Myocyte (in vitro differentiated cells): ENCODE data around the gene PEX10. TPM values are rescaled to one million over a fixed set of nuclear protein-coding genes. Genes with fewer than 3 reads are reported as not detected.
A peak's percentile ranks its signal among the peaks of the same experiment; 100 is the strongest.

ENCODE experiments used
- DNase-seq: peaks from one replicate; pipeline ENCODE4 v3.0.0-alpha.2; 2012; ENCODE audit warnings: low read depth
- total RNA-seq: library from RNA; depleted of rRNA; stranded (reverse); fragments of >200 nt; gene quantifications from 2 replicates; pipeline ENCODE4 v1.2.3, GENCODE V29; 2014

PEX10 gene
- total RNA-seq, 1 donor from 2014 or later: 54.4 TPM

GRCh38 chr1:2389644-2390043 lies 22.7 kb downstream of the PEX10 start:
- DNase-seq: no peak

DNA sequence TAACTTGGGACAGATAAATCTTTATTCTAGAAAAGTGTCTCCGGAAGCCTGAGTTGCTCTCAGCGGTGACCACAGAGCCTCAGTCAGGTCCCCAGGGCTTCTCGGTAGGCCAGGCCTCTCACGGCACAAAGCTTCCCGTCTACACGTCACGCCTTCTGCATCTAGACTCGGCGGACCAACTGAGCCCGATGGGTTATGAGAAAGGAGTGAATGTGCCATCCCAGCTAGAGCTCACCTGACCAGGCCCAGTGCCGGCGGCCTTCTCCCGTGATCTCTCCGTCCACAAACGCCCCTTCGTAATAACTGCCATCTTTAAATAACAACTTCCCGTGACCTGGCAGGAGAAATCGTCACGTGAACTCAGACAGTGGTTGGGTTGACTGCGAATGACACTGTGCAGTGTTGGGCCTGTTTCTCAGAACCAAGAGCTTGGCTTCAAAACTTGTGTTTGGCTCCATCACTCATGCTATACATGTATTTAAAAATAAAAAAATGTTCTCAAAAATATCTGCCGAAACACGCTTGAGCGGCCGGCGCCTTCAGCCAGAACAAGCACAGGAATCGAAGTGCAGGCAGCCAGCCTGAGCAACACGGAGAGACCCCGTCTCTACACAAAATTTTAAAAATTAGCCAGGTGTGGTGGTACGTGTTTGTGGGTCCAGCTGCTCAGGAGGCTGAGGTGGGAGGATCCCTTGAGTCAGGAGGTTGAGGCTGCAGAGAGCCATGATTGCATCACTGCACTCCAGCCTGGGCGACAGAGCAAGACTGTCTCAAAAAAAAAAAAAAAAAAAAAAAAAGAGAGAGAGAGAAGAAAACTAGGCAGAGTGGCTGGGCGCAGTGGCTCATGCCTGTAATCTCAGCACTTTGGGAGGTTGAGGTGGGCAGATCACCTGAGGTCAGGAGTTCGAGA lies 24.1 kb downstream of the PEX10 start:
- no peak for DNase-seq

GRCh38 chr1:2386636-2387611 lies 25.4 kb downstream of the PEX10 start:
- no peak for DNase-seq

DNA sequence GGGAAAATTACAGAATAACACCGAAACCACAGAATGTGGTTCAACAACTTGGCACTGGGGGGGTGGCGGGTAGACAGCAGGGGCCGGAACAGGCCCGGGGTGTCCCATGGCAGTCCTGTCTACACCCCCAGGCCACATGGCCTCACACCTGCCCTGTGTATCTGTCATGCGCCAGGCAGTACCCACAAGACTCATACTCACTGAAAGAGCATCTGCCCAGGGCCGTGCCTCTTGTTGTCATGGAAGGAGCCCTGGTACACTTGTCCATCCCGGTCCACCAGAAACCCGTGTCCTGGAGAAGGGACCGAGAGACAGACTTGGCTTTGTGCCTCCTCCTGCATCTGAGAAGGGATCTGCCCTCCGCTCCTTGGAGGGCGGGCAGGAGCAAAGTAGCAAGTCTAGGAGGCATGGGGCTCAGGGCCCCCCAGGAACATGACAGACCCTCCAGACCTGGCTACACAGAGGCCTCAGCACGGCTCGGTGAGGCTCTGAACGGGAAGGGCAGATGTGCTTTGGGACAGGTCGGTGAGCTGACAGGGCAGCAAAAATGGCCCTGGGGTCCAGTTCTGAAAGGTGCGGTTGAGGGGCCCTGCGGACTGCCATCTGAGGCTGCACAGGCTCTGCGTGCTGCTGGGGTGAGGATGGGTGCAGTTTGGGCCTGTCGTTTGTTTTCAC lies 26.6 kb downstream of the PEX10 start:
- DNase-seq: peak; percentile 78

GRCh38 chr1:2384941-2385481 lies 27.4 kb downstream of the PEX10 start:
- peak; percentile 73 for DNase-seq

DNA sequence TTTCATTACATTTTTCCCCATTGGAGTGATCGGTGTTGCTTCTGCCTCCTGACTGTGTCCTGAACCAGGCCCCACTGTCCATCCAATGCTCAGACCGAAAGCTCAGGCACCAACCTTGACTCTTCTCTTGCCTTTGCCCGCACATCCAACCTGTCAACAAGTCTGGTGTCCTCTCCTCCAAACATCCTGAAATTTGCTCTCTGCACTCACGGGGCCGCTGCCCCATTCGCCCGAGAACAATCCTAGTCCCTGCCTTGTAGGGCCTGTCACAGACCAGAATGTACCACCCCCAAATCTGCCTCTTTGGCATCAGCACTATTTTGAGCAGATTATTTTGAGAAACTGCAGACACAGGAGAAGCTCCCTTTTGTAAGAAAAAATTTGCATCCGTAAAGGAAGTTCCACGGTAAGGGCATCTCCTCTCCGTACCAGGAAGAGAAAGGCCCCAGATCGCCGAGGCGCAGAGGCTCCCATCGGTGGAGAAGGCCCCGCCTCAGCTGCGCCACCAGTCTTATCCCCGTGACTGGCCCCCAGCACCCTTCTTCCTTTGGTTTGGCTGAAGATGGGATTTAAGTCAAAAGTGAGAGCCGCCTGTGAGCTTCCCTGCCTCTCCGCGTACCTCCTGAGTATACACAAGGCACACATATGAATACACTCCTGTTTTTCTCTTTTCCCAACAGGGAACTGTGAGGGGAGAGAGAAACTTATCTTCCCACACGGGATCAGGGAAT lies 28.1 kb downstream of the PEX10 start:
- DNase-seq: no peak

DNA sequence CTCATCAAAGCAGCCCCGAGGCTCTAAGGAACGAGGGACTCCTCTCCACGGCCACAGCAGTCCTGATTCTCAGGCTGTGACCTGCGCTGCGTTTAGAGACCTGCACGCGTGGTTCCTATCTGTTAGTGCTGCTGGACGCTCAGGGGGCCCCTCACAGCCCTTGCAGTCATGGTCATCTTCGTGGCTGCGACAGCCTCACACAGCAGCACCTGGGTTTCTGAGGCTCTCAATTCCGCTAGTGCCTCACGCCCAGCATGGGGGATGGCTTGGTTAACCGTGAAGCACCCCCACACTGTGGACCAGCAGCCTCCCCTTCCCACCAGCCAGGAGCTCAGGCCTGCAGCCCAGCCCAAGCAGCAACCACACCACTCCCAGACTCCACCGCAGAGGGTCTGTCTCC lies 28.8 kb downstream of the PEX10 start:
- no peak for DNase-seq

- no peak for DNase-seq
Measured at GRCh38 chr1:2382621-2383361, 29.6 kb downstream of the PEX10 start.

DNA sequence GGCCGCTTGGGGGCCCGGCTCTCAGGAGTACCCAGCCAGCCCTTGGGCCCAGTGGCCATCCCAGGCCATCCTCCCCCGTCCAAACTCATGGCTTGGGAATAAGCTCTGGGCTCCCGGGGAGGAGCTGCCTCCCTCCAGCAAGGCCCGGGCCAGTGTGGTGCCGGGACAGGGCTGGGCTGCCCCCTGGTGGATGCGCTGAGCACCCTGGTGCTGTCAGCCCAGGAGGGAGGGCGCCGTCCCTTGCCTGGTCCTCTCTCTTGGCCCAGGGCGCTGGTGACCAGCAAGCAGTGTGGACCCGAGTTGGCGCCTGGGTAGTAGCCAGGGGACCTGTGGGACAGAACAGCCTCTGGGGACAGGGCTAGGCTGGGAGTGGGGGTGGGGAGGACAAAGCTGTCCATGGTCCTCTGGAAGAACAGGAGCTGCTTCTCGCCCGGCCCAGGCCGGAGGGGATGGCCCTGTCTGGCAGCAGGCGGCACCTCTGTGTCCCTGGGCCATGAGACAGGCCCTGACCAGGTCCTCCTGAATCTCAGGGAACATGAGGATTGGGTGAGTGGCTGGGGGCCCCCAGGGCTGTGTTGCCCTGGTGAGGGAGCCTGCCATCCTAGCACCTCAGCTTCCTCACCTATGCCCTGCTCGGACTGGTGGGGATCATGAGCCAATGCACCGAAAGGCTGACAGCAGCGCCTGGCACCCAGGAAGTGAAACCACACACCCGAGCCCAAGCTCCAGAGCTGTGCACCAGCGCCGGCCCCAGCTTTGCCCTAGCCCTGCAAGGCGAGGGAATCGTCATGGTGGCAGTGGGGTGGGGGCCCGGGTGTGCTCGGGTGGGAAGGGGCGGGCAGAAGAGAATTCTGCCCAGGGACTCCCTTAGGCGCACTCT lies 30.4 kb downstream of the PEX10 start:
- peak; percentile 78 for DNase-seq

DNA sequence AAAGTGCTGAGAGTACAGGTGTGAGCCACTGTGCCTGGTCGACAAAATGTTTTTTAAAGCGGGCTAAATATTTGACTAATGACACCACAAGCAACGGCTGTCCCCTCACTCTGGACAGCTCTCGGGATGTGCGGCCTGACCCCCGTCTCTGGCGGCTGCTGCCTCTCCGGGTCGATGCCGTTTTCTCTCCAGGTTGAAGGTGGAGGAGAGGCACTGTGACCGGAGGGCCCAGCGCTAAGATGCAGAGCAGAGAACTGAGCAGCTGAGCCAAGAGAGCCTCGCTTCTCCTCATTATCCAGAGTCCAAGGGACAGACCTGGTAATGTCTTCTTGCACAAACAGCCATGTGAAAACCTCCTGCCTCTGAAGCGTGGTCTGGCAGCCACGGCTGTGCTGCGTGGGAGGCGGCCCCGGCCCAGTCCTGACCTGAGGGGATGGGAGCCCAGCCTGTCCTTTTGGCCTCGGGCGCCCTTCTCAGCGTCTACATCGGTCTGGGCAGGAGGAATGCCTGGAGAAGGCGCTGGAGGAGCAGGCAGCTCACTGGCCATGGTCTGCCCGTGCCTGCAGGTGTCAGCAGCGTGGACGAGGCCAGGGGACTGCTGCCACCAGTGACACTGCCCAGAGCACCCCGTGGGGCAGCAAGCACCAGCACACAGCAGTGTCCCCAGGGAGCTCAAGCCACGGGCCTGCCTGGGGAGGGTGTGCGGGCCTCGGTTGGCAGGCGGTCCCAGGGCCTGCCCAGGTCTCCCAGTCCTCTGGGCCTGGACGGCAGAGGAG lies 31.4 kb downstream of the PEX10 start:
- DNase-seq: no peak

DNA sequence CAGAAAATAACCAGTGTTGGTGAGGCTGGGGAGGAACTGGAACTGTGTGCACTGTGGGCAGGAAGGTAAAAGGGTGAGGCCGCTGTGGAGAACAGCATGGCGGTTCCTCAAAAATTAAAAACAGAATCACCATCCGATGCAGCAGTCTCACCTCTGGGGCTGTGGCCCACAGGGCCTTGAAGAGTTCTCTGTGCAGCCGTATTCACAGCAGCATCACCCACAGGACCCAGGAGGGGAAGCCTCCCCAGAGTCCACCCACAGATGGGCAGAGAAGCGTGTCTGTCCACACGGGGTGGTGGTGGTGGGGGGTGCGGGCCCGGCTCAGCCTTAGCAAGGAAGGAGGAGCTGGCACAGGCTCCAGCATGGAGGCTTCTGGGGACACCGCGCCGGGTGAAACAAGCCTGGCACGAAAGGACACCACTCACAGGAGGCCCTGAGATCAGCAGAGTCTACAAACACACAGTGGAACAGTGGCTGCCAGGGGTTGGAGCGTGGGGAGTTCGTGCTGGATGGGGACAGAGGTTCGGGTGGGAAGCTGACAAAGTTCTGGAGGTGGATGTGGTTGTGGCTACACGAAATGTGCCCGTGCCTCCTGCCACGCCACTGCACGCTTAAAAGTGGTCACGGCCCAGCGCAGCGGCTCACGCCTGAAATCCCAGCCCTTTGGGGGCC lies 32.5 kb downstream of the PEX10 start:
- no peak for DNase-seq

DNA sequence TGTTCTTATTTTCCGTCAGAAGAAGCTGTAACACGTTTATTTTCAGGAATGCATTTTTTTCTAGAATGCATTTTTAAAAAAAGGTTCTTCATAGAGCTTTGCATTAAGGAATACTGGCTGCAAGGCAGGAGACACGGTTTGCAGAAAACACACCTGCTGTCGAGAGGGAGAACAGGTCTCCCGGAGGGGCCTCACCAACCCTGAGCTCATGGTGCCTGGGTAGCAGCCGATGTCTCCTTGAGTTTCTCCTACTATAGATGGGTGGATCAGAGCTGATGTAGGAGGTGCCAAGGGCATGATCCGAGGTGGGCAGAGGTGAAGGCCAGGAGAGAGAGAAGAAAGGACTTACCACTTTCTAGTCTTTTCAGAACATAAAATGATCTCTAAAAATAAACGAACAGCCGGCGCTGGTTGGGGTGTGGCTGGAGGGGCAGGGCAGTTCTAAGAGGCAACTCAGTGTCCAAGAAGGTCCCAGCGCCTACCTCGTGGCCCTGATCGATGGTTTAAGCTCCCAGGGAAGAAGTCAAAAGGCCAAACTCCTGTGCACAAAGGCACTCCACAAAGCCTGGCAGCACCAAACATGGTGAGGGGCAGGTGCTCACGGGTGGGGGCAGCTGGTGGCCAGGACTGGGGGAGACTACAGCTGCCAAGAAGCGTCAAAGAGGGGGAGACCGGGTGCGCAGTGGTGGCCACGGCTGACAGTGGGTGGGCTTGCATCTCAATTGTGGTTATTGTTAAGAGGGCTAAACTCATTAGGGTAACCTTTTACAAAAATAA lies 33.2 kb downstream of the PEX10 start:
- peak; percentile 50 for DNase-seq

DNA sequence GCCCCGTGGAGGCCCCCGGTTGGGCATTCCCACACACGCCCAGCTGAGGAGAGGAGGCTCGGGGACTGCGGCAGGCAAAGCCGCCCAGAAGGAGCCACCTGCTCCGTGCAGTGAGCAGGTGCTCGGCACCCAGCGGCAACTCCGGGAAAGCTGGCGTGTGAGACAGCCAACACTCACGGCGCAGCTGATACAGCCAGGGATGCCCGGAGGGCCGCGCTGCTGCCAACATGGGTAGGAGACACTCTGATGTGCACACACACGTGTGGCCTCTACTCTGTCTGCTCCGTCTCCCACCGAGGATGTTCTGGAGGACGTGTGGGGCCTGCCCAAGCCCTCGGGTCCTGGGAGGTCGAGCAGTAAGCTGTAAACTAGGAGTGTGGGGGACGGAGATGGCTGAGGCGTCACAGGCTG lies 33.9 kb downstream of the PEX10 start:
- no peak for DNase-seq

- no peak for DNase-seq
Measured at GRCh38 chr1:2377751-2378440, 34.5 kb downstream of the PEX10 start.

GRCh38 chr1:2376931-2377672 lies 35.3 kb downstream of the PEX10 start:
- DNase-seq: no peak
